Lower lobe of right lung (tissue), 2 donors: ENCODE data around the gene PXMP4. TPM values are rescaled to one million over a fixed set of nuclear protein-coding genes. Genes with fewer than 3 reads are reported as not detected.

Experiments
- ATAC-seq, 2 donors: fragments of 200-7000 bp; cut with Tn5 transposase; one replicate each; pipeline ENCODE4 v1.9.1; 2020 to 2022; ENCODE audit warnings: mild to moderate bottlenecking in 2 of 2, moderate library complexity in 2 of 2
- DNase-seq: peaks from one replicate; pipeline ENCODE4 v3.0.0-alpha.2; 2020
- H3K27ac ChIP-seq: fragments of 200-600 bp; one replicate; pipeline ENCODE4 v1.8.0; 2022
- H3K27me3 ChIP-seq: fragments of 200-600 bp; one replicate; pipeline ENCODE4 v1.8.0; 2022; ENCODE audit warnings: low read depth
- H3K36me3 ChIP-seq: fragments of 200-600 bp; one replicate; pipeline ENCODE4 v1.8.0; 2022; ENCODE audit warnings: mild to moderate bottlenecking
- H3K4me1 ChIP-seq: fragments of 200-600 bp; one replicate; pipeline ENCODE4 v1.8.0; 2022
- H3K4me3 ChIP-seq: fragments of 200-600 bp; one replicate; pipeline ENCODE4 v1.8.0; 2022; ENCODE audit warnings: mild to moderate bottlenecking
- H3K9me3 ChIP-seq: fragments of 200-600 bp; one replicate; pipeline ENCODE4 v1.8.0; 2022
- CTCF ChIP-seq: fragments of 200-600 bp; IDR thresholded peaks from one replicate; pipeline ENCODE4 v1.8.0; 2022; ENCODE audit warnings: antibody characterized with exemption, mild to moderate bottlenecking
- intact Hi-C: fragments of 100-400 bp; cut with DNase I; formaldehyde crosslinking; loops from one replicate; pipeline ENCODE4 v1.11.0; 2022
- long read RNA-seq: library from polyadenylated mRNA; unstranded; transcript quantifications from one replicate; pipeline ENCODE4 v2.0.0, GENCODE V29; 2021
- total RNA-seq: library from RNA; stranded (reverse); fragmentation: NEBNext Ultra II Directional; extraction: Animal tissue kit (Norgen Biotek cat#: 25700); gene quantifications from one replicate; pipeline ENCODE4 v1.2.1, GENCODE V29; 2021
- donor health status: DM: no; HTN: yes; CAD: no; lungs with severe emphysema.

PXMP4 gene
- 60.5 TPM for total RNA-seq
- long read RNA-seq, full-length matches to known transcripts, result 57 of 79 reads
- long read RNA-seq, partial matches to known transcripts, result 1 of 79 reads
- long read RNA-seq, other reads (novel, unspliced or antisense), result 21 of 79 reads

- intact Hi-C loops, result no loop called here
- TF ChIP-seq CTCF, result no peak
- H3K27ac ChIP-seq, result peak within 1 kb of the TSS; percentile 84
- peak within 1 kb of the TSS; percentile 92 for H3K4me3 ChIP-seq
- no peaks in the 10 kb centered on the region for H3K27me3 ChIP-seq
- peaks cover 2% of the 10 kb centered on the region for H3K36me3 ChIP-seq
- no peaks in the 10 kb centered on the region for H3K9me3 ChIP-seq
- peaks cover 21% of the 10 kb centered on the region for H3K4me1 ChIP-seq
- peak; percentile 94 to 96 for ATAC-seq
- peak; percentile 91 for DNase-seq
Observed at GRCh38 chr20:33719989-33720709, at the start of gene PXMP4. PXMP4 (minus strand) TSS chr20:33720310; CDS start chr20:33720207, 103 bp downstream.

GRCh38 chr20:33769043-33769442 lies 48.9 kb upstream of the PXMP4 start:
- intact Hi-C loops, result no loop called here
- Histone ChIP-seq H3K27ac (no peak overlapping the region), H3K4me1 (no peaks in the 10 kb centered on the region), H3K27me3 (no peaks in the 10 kb centered on the region), H3K9me3 (no peaks in the 10 kb centered on the region), H3K36me3 (peaks cover 33% of the 10 kb centered on the region), H3K4me3 (no peak overlapping the region)
- DNase-seq, result no peak
- no peak for ATAC-seq
- TF ChIP-seq CTCF, result no peak

GRCh38 chr20:33767777-33768138 lies 47.6 kb upstream of the PXMP4 start:
- H3K4me1 ChIP-seq, result no peaks in the 10 kb centered on the region
- H3K4me3 ChIP-seq, result no peak overlapping the region
- no peaks in the 10 kb centered on the region for H3K27me3 ChIP-seq
- DNase-seq (no peak), ATAC-seq (no peak)
- H3K27ac ChIP-seq, result no peak overlapping the region
- intact Hi-C loops, result no loop called here
- H3K9me3 ChIP-seq, result no peaks in the 10 kb centered on the region
- no peak for TF ChIP-seq CTCF
- peaks cover 33% of the 10 kb centered on the region for H3K36me3 ChIP-seq

GRCh38 chr20:33766686-33767085 lies 46.6 kb upstream of the PXMP4 start:
- no peak for DNase-seq
- ATAC-seq, result no peak
- Histone ChIP-seq H3K36me3 (peaks cover 40% of the 10 kb centered on the region), H3K4me3 (no peak overlapping the region), H3K27ac (no peak overlapping the region), H3K9me3 (no peaks in the 10 kb centered on the region), H3K27me3 (no peaks in the 10 kb centered on the region), H3K4me1 (no peaks in the 10 kb centered on the region)
- intact Hi-C loops, result no loop called here
- no peak for TF ChIP-seq CTCF

GRCh38 chr20:33765592-33765991 lies 45.5 kb upstream of the PXMP4 start:
- peaks cover 43% of the 10 kb centered on the region for H3K36me3 ChIP-seq
- no peak for DNase-seq
- no peaks in the 10 kb centered on the region for H3K27me3 ChIP-seq

More at GRCh38 chr20:33765592-33765991, 45.5 kb upstream of the PXMP4 start:
- Histone ChIP-seq H3K27ac (no peak overlapping the region), H3K9me3 (no peaks in the 10 kb centered on the region), H3K4me3 (no peak overlapping the region), H3K4me1 (no peaks in the 10 kb centered on the region)
- no peak for ATAC-seq
- TF ChIP-seq CTCF, result no peak
- intact Hi-C loops, result no loop called here
